Smooth muscle cell (in vitro differentiated cells): ENCODE data around the gene TIPRL. TPM values are rescaled to one million over a fixed set of nuclear protein-coding genes. Genes with fewer than 3 reads are reported as not detected.
A peak's percentile ranks its signal among the peaks of the same experiment; 100 is the strongest.

Experiments
- DNase-seq: peaks from one replicate; lab custom pipeline; 2025; ENCODE audit not compliant: unreplicated experiment; lab: John Stamatoyannopoulos, UW
- H2AFZ ChIP-seq: fragments of 200-600 bp; sonication (generic); 2 replicates; pipeline ENCODE4 v1.6.0; 2016; ENCODE audit warnings: antibody characterized with exemption, low read depth, mild to moderate bottlenecking
- H3F3A ChIP-seq: fragments of 200-600 bp; sonication (generic); 2 replicates; pipeline ENCODE4 v1.6.0; 2017; ENCODE audit warnings: antibody characterized with exemption, low read depth
- H3K27ac ChIP-seq: fragments of 200-600 bp; sonication (generic); 2 replicates; pipeline ENCODE4 v1.5.1; 2016; ENCODE audit warnings: low read depth, mild to moderate bottlenecking
- H3K27me3 ChIP-seq: fragments of 200-600 bp; sonication (generic); 2 replicates; pipeline ENCODE4 v1.6.1; 2016; ENCODE audit warnings: low read depth, mild to moderate bottlenecking
- H3K36me3 ChIP-seq: fragments of 200-600 bp; sonication (generic); 2 replicates; pipeline ENCODE4 v1.5.1; 2016; ENCODE audit warnings: low read depth
- H3K4me1 ChIP-seq: fragments of 200-600 bp; sonication (generic); 2 replicates; pipeline ENCODE4 v1.5.1; 2016; ENCODE audit warnings: low read depth
- H3K4me2 ChIP-seq: fragments of 200-600 bp; sonication (generic); 2 replicates; pipeline ENCODE4 v1.6.0; 2016; ENCODE audit warnings: mild to moderate bottlenecking
- H3K4me3 ChIP-seq: fragments of 200-600 bp; sonication (generic); 2 replicates; pipeline ENCODE4 v1.5.1; 2016; ENCODE audit warnings: mild to moderate bottlenecking
- H3K79me2 ChIP-seq: fragments of 200-600 bp; sonication (generic); 2 replicates; pipeline ENCODE4 v1.6.0; 2016; ENCODE audit warnings: low read depth, mild to moderate bottlenecking
- H3K9ac ChIP-seq: fragments of 200-600 bp; sonication (generic); 2 replicates; pipeline ENCODE4 v1.6.0; 2016; ENCODE audit warnings: low read depth
- H3K9me3 ChIP-seq: fragments of 200-600 bp; sonication (generic); replicated peaks from 2 replicates; pipeline ENCODE4 v1.5.1; 2016; ENCODE audit warnings: low read depth
- H4K20me1 ChIP-seq: fragments of 200-600 bp; sonication (generic); 2 replicates; pipeline ENCODE4 v1.6.0; 2016; ENCODE audit warnings: low read depth
- CTCF ChIP-seq: fragments of 200-600 bp; sonication (generic); IDR thresholded peaks from 2 replicates; pipeline ENCODE4 v1.5.1; 2017; ENCODE audit warnings: borderline replicate concordance, mild to moderate bottlenecking, antibody characterized with exemption; ENCODE audit not compliant: insufficient read depth, poor library complexity, severe bottlenecking
- WGBS: methylation state at CpG from one replicate; pipeline ENCODE4 v1.1.7; 2016; ENCODE audit warnings: low lambda C conversion rate; 5-methylcytosine and 5-hydroxymethylcytosine counted together
- polyA plus RNA-seq: library from polyadenylated mRNA; unstranded; fragments of >200 nt; fragmentation: Nextera tagmentation; extraction: Ambion mirVana; gene quantifications from 2 replicates; pipeline ENCODE4 v1.2.1, GENCODE V29; 2016
- total RNA-seq: library from RNA; depleted of rRNA; stranded (reverse); fragments of >200 nt; gene quantifications from 2 replicates; pipeline ENCODE4 v1.2.3, GENCODE V29; 2014

Gene TIPRL
- total and polyA plus RNA-seq, 2 experiments from 2014 or later = 33.4 to 38.9 TPM

- Histone ChIP-seq H3F3A (no peaks in the 10 kb centered on the region), H3K9me3 (no peaks in the 10 kb centered on the region), H3K4me3 (no peak overlapping the region), H3K4me1 (no peaks in the 10 kb centered on the region), H3K36me3 (no peaks in the 10 kb centered on the region), H3K79me2 (no peaks in the 10 kb centered on the region), H3K4me2 (no peak overlapping the region), H3K27ac (no peak overlapping the region), H2AFZ (no peak overlapping the region), H4K20me1 (no peaks in the 10 kb centered on the region), H3K9ac (no peak overlapping the region), H3K27me3 (no peaks in the 10 kb centered on the region)
- TF ChIP-seq CTCF = no peak
- 78% methylated on average over 3 of the region's 3 CpGs for WGBS
- no peak for DNase-seq
Measured at GRCh38 chr1:168163670-168164069, 15.1 kb upstream of the TIPRL start.

- no peak overlapping the region for H3K27ac ChIP-seq
- no peaks in the 10 kb centered on the region for H3K4me1 ChIP-seq
- no peak for DNase-seq
- no peaks in the 10 kb centered on the region for H3K36me3 ChIP-seq
- H3K79me2 ChIP-seq = no peaks in the 10 kb centered on the region
- H3K27me3 ChIP-seq = no peaks in the 10 kb centered on the region
- H3F3A ChIP-seq = no peaks in the 10 kb centered on the region
- no peak overlapping the region for H2AFZ ChIP-seq
- no peak overlapping the region for H3K4me3 ChIP-seq
- H4K20me1 ChIP-seq = no peaks in the 10 kb centered on the region
- no peak for TF ChIP-seq CTCF
- 88% methylated on average over 3 of the region's 3 CpGs for WGBS
- no peak overlapping the region for H3K4me2 ChIP-seq
- H3K9ac ChIP-seq = no peak overlapping the region
- no peaks in the 10 kb centered on the region for H3K9me3 ChIP-seq
Measured at GRCh38 chr1:168164771-168165170, 14.0 kb upstream of the TIPRL start.

- Histone ChIP-seq H3K27ac (no peak overlapping the region), H4K20me1 (no peaks in the 10 kb centered on the region), H3K36me3 (no peaks in the 10 kb centered on the region), H3K79me2 (no peaks in the 10 kb centered on the region), H3K9ac (no peak overlapping the region), H3F3A (no peaks in the 10 kb centered on the region), H3K9me3 (no peaks in the 10 kb centered on the region), H2AFZ (peak overlapping the region; percentile 24), H3K4me2 (no peak overlapping the region), H3K4me1 (no peaks in the 10 kb centered on the region), H3K4me3 (no peak overlapping the region), H3K27me3 (no peaks in the 10 kb centered on the region)
- 53% methylated on average over 2 of the region's 2 CpGs for WGBS
- DNase-seq = no peak
- no peak for TF ChIP-seq CTCF
Measured at GRCh38 chr1:168167806-168168205, 11.0 kb upstream of the TIPRL start.

GRCh38 chr1:168170564-168171508, 7.9 kb upstream of the TIPRL start:
- Histone ChIP-seq H3K27ac (no peak overlapping the region), H3K4me2 (no peak overlapping the region), H3K9ac (no peak overlapping the region), H3F3A (no peaks in the 10 kb centered on the region), H3K4me3 (no peak overlapping the region), H3K9me3 (no peaks in the 10 kb centered on the region), H3K79me2 (no peaks in the 10 kb centered on the region), H3K4me1 (no peaks in the 10 kb centered on the region), H2AFZ (no peak overlapping the region), H3K36me3 (no peaks in the 10 kb centered on the region), H3K27me3 (no peaks in the 10 kb centered on the region), H4K20me1 (no peaks in the 10 kb centered on the region)
- DNase-seq = no peak
- WGBS = 82% methylated on average over 7 of the region's 7 CpGs
- TF ChIP-seq CTCF = no peak
